Transverse colon (tissue), 3 donors: ENCODE measurements around the gene ANXA10.

ENCODE experiments used
- CTCF ChIP-seq, 5 experiments: fragments of 200-600 bp in 3 of 5; fragments of 450-650 bp in 2 of 5; sonication (generic) in 3 of 5; IDR thresholded peaks; 1 replicate in 2 of 5; 2 replicates in 3 of 5; pipeline ENCODE4 v1.5.1; 2016 to 2017; ENCODE audit warnings: antibody characterized with exemption in 5 of 5, inconsistent platforms in 3 of 5, mild to moderate bottlenecking in 2 of 5, moderate library complexity in 1 of 5
- EP300 ChIP-seq: sonication (generic); formaldehyde crosslinking; IDR thresholded peaks from one replicate; pipeline ENCODE4 v1.6.1; 2017; ENCODE audit warnings: antibody characterized with exemption, low read depth
- POLR2A ChIP-seq: fragments of 450-650 bp; IDR thresholded peaks from one replicate; pipeline ENCODE4 v1.6.1; 2016; ENCODE audit warnings: antibody characterized with exemption, mild to moderate bottlenecking, moderate library complexity

- TF ChIP-seq CTCF (IDR thresholded peaks at IDR 0.05) (no peak), EP300 (no peak), POLR2A (no peak)
These were observed 72.7 kb downstream of the ANXA10 start for GRCh38 chr4:168164915-168165548.
